GM23248 (cell line): ENCODE data around the gene PCMT1. TPM values are rescaled to one million over a fixed set of nuclear protein-coding genes. Genes with fewer than 3 reads are reported as not detected.
"Not testable (repeated sequence)": the region's sequence is repeated elsewhere in the genome, so short reads cannot be mapped to it uniquely, and the experiment has no call there.

Experiments
- DNase-seq: peaks from one replicate; pipeline ENCODE4 v3.0.0-alpha.2; 2015
- H2AFZ ChIP-seq: fragments of 200-600 bp; sonication (generic); 2 replicates; pipeline ENCODE4 v1.6.1; 2016; ENCODE audit warnings: antibody characterized with exemption
- H3F3A ChIP-seq: fragments of 200-600 bp; sonication (generic); 2 replicates; pipeline ENCODE4 v1.6.1; 2016; ENCODE audit warnings: mild to moderate bottlenecking, antibody characterized with exemption, mixed run types; ENCODE audit not compliant: insufficient read depth
- H3K27ac ChIP-seq: fragments of 200-600 bp; sonication (generic); 2 replicates; pipeline ENCODE4 v1.5.1; 2016; ENCODE audit warnings: mild to moderate bottlenecking
- H3K27me3 ChIP-seq: fragments of 200-600 bp; sonication (generic); replicated peaks from 2 replicates; pipeline ENCODE4 v1.6.1; 2016; ENCODE audit warnings: mild to moderate bottlenecking; ENCODE audit not compliant: insufficient read depth
- H3K36me3 ChIP-seq: fragments of 200-600 bp; sonication (generic); 2 replicates; pipeline ENCODE4 v1.6.1; 2016; ENCODE audit warnings: low read depth, mild to moderate bottlenecking
- H3K4me1 ChIP-seq: fragments of 200-600 bp; sonication (generic); 2 replicates; pipeline ENCODE4 v1.6.1; 2016; ENCODE audit warnings: mild to moderate bottlenecking; ENCODE audit not compliant: insufficient read depth
- H3K4me2 ChIP-seq: fragments of 200-600 bp; sonication (generic); one replicate; pipeline ENCODE4 v1.6.1; 2016; ENCODE audit warnings: mild to moderate bottlenecking; ENCODE audit not compliant: unreplicated experiment
- H3K4me3 ChIP-seq: fragments of 200-600 bp; sonication (generic); 2 replicates; pipeline ENCODE4 v1.5.1; 2016; ENCODE audit warnings: mild to moderate bottlenecking
- H3K79me2 ChIP-seq: fragments of 200-600 bp; sonication (generic); 2 replicates; pipeline ENCODE4 v1.6.1; 2016; ENCODE audit warnings: mild to moderate bottlenecking; ENCODE audit not compliant: insufficient read depth
- H3K9ac ChIP-seq: fragments of 200-600 bp; sonication (generic); 2 replicates; pipeline ENCODE4 v1.6.1; 2016; ENCODE audit warnings: mild to moderate bottlenecking
- H3K9me2 ChIP-seq: fragments of 200-600 bp; sonication (generic); 2 replicates; pipeline ENCODE4 v1.6.1; 2016; ENCODE audit warnings: mixed run types, mild to moderate bottlenecking, moderate library complexity; ENCODE audit not compliant: insufficient read depth
- H3K9me3 ChIP-seq: fragments of 200-600 bp; sonication (generic); one replicate; pipeline ENCODE4 v1.6.1; 2017; ENCODE audit warnings: low read depth
- H4K20me1 ChIP-seq: fragments of 200-600 bp; sonication (generic); 2 replicates; pipeline ENCODE4 v1.6.0; 2016; ENCODE audit not compliant: insufficient read depth
- EZH2 ChIP-seq: fragments of 200-600 bp; sonication (generic); IDR thresholded peaks from 2 replicates; pipeline ENCODE4 v1.6.1; 2018; ENCODE audit warnings: antibody characterized with exemption, mild to moderate bottlenecking; ENCODE audit not compliant: insufficient read depth, poor library complexity, severe bottlenecking
- EZH2phosphoT487 ChIP-seq: fragments of 200-600 bp; sonication (generic); IDR thresholded peaks from 2 replicates; pipeline ENCODE4 v1.6.1; 2018; ENCODE audit warnings: antibody characterized with exemption, moderate library complexity, mild to moderate bottlenecking, low read depth; ENCODE audit not compliant: insufficient read depth
- whole genome bisulfite sequencing, 2 experiments: methylation state at CpG; one replicate each; pipeline ENCODE4 v1.1.6; 2015 to 2017; ENCODE audit warnings: low lambda C conversion rate in 2 of 2, low coverage in 1 of 2; ENCODE audit errors: missing lambda C conversion rate in 2 of 2; 5-methylcytosine and 5-hydroxymethylcytosine counted together
- in situ Hi-C: fragments of 300-500 bp; cut with MboI; formaldehyde crosslinking; loops from 2 replicates; pipeline ENCODE4 v1.15.0; 2020
- polyA plus RNA-seq: library from polyadenylated mRNA; unstranded; fragments of >200 nt; fragmentation: Nextera tagmentation; extraction: Ambion mirVana; gene quantifications from 2 replicates; pipeline ENCODE4 v1.2.1, GENCODE V29; 2016
- total RNA-seq: library from RNA; depleted of rRNA; stranded (reverse); fragments of >200 nt; shearing (Covaris generic); gene quantifications from 2 replicates; pipeline ENCODE4 v1.2.3, GENCODE V29; 2014

PCMT1 gene
- total and polyA plus RNA-seq, 2 experiments from 2014 or later, result 165 to 184 TPM

DNA sequence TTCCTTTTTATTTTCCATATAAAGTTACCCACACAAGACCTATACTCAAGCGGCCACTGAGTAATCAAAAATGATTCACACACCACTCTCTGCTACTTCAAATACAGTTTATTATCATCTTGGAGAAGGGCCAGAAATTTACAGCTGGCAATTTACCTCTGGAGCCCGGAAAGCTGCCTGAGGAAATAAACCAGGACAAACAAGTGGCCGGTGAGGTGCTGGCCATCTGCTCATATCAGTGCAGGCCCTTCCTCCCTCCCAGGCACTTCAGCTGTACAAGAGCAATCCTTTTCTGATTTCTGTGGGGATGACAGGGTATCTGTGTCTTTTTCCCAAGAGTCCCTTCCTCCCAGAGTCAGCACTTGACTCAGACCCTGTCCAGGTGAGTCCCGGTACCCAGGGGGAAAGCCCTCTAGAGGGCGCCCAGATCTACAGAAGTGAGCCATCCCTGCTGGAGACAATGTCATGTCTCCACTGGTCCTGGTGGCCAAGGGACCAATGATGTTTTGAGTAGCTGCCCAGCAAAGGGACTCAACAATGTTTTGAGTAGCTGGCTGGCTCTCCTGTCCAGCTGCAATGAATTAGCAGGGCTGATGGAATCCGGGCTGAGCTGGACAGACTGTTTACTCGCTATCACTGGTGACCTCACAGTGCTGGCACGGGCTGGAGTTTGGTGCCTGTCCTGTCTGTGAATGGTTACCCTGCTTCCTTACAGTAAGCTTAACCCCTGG, 91.0 kb downstream of the PCMT1 start:
- Histone ChIP-seq H3K36me3 (peaks cover 14% of the 10 kb centered on the region), H3F3A (peaks cover 27% of the 10 kb centered on the region), H3K27ac (peak overlapping the region; percentile 77), H3K9me3 (no peaks in the 10 kb centered on the region), H3K4me2 (peak overlapping the region; percentile 60), H2AFZ (no peak overlapping the region), H3K9ac (peak overlapping the region; percentile 44; the same call in 1 of the 2 replicates), H3K4me1 (peaks cover 30% of the 10 kb centered on the region), H3K27me3 (no peaks in the 10 kb centered on the region), H3K79me2 (peaks cover 30% of the 10 kb centered on the region), H4K20me1 (no peaks in the 10 kb centered on the region; the same call in 1 of the 2 replicates), H3K9me2 (no peaks in the 10 kb centered on the region), H3K4me3 (no peak overlapping the region)
- DNase-seq, result peak; percentile 94
- TF ChIP-seq EZH2phosphoT487 (no peak), EZH2 (no peak)
- 12 to 15% methylated on average over 8 of the region's 8 CpGs for WGBS, 2 experiments
- in situ Hi-C loops, result no loop called here

DNA sequence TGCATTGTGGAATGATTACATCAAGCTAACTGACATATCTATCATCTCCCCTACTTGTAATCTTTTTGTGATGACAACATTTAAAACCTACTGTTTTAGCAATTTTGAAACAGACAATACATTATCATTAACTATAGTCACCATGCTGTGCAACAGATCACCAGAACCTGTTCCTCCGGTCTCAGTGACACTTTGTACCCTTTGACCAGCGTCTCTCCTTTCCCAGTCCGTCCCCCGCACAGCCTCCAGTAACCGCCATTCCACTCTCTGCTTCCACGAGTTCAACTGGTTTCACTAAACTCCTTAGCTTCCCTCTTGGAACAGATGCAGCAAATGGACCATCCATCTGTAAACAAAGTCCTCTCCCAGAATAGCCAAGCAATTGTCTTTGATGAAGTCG, 92.8 kb downstream of the PCMT1 start:
- Histone ChIP-seq H3K27me3 (no peaks in the 10 kb centered on the region), H3K9me2 (no peaks in the 10 kb centered on the region), H3K36me3 (no peaks in the 10 kb centered on the region), H3K27ac (no peak overlapping the region), H3K4me3 (no peak overlapping the region), H3K9ac (no peak overlapping the region), H3K79me2 (peaks cover 32% of the 10 kb centered on the region), H3K4me2 (no peak overlapping the region), H3F3A (peaks cover 33% of the 10 kb centered on the region), H4K20me1 (no peaks in the 10 kb centered on the region; the same call in 1 of the 2 replicates), H3K9me3 (no peaks in the 10 kb centered on the region), H2AFZ (no peak overlapping the region), H3K4me1 (peaks cover 47% of the 10 kb centered on the region)
- no peak for DNase-seq
- in situ Hi-C loops, result no loop called here
- 94 to 96% methylated on average over 7 of the region's 7 CpGs for WGBS, 2 experiments
- TF ChIP-seq EZH2 (no peak), EZH2phosphoT487 (no peak)

DNA sequence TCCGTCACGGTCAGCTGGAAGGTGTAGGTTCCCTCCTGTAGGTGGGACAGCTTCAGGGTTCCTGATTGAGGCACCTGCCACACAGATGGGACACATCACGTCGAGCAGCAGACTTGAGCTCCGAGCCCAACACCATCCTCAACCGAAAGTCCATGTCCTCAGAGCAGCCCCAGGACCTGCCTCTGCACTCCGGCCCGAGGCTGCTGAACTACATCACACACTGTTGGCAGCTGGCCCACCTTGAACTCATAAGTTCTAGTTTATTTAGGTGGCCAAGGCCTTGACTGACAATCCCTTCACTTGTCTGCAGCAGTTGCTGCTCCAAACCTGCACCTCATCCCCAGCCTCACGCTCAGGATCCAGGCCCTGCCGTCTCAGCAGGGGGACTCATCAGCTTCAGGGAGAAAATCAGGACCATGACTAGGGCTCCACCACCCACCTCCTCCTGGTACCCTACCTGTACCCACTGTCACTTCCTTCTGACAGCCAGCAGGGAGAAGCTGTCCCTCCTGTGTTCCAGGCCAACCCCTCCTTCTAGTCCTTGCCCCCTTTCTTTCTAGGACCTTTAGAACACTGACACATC, 93.6 kb downstream of the PCMT1 start:
- 82 to 86% methylated on average over 8 to 10 of the region's 10 CpGs for WGBS, 2 experiments
- H3K4me2 ChIP-seq, result no peak overlapping the region
- TF ChIP-seq EZH2, result no peak
- TF ChIP-seq EZH2phosphoT487, result no peak
- no peak overlapping the region for H2AFZ ChIP-seq
- peaks cover 54% of the 10 kb centered on the region for H3K4me1 ChIP-seq
- H3K9me3 ChIP-seq, result no peaks in the 10 kb centered on the region
- no peaks in the 10 kb centered on the region; the same call in 1 of the 2 replicates for H4K20me1 ChIP-seq
- in situ Hi-C loops, result no loop called here
- H3K27me3 ChIP-seq, result no peaks in the 10 kb centered on the region
- H3K4me3 ChIP-seq, result no peak overlapping the region
- no peaks in the 10 kb centered on the region for H3K36me3 ChIP-seq
- H3K9ac ChIP-seq, result no peak overlapping the region
- no peak overlapping the region for H3K27ac ChIP-seq
- peaks cover 31% of the 10 kb centered on the region for H3K79me2 ChIP-seq
- no peaks in the 10 kb centered on the region for H3K9me2 ChIP-seq
- peaks cover 41% of the 10 kb centered on the region for H3F3A ChIP-seq
- no peak for DNase-seq

DNA sequence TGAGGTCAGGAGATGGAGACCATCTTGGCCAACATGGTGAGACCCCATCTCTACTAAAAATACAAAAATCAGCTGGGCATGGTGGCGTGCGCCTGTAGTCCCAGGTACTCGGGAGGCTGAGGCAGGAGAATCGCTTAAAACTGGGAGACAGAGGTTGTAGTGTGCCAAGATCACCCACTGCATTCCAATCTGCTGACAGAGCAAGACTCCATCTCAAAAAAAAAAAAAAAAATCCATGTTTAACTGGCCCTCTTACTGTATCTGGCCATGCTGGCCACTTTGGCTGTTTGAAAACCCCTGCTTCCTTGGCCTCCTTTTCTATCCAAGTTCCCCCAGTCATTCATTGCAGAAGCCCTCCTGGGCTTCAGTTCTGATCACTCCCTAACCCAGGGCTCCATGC, 94.5 kb downstream of the PCMT1 start:
- Histone ChIP-seq H3K79me2 (peaks cover 33% of the 10 kb centered on the region), H3K4me1 (peaks cover 56% of the 10 kb centered on the region), H3K27ac (peak overlapping the region; percentile 25; the same call in 1 of the 2 replicates), H3F3A (peaks cover 46% of the 10 kb centered on the region)
- H3K9me3 ChIP-seq, H4K20me1 ChIP-seq, H3K4me2 ChIP-seq, H3K9me2 ChIP-seq, H3K9ac ChIP-seq, in situ Hi-C loops, H3K27me3 ChIP-seq, H3K36me3 ChIP-seq, H2AFZ ChIP-seq, H3K4me3 ChIP-seq: not testable (repeated sequence)
- DNase-seq, result peak; percentile 58
- 84 to 85% methylated on average over 4 of the region's 4 CpGs for WGBS, 2 experiments
